Peyer's patch (tissue), 4 donors: ENCODE results near the gene TLN1. TPM values are rescaled to one million over a fixed set of nuclear protein-coding genes. Genes with fewer than 3 reads are reported as not detected.
A peak's percentile ranks its signal among the peaks of the same experiment; 100 is the strongest.

ENCODE experiments used
- DNase-seq, 3 donors: peaks; one replicate each; pipeline ENCODE4 v3.0.0-alpha.2; 2017 to 2019
- H3K27ac ChIP-seq, 4 donors: fragments of 200-600 bp; sonication (generic); one replicate each; pipeline ENCODE4 v1.5.1; 2016 to 2019
- H3K27me3 ChIP-seq, 2 donors: fragments of 200-600 bp; sonication (generic); one replicate each; pipeline ENCODE4 v1.5.1; 2019
- H3K36me3 ChIP-seq, 3 donors: fragments of 200-600 bp; sonication (generic); one replicate each; pipeline ENCODE4 v1.5.1; 2016 to 2019
- H3K4me1 ChIP-seq, 4 donors: fragments of 200-600 bp; sonication (generic); one replicate each; pipeline ENCODE4 v1.5.1; 2016 to 2019
- H3K4me3 ChIP-seq, 4 donors: fragments of 200-600 bp; sonication (generic); 1 replicate in 3 of 4; 2 replicates in 1 of 4; pipeline ENCODE4 v1.5.1; 2016 to 2019; ENCODE audit warnings: mild to moderate bottlenecking in 1 of 4
- H3K9me3 ChIP-seq, 4 donors: fragments of 200-600 bp; sonication (generic); one replicate each; pipeline ENCODE4 v1.5.1; 2016 to 2019; ENCODE audit warnings: mild to moderate bottlenecking in 1 of 4
- CTCF ChIP-seq, 6 experiments: fragments of 450-650 bp in 4 of 6; fragments of 200-600 bp in 2 of 6; sonication (generic) in 1 of 6; IDR thresholded peaks; one replicate each; pipeline ENCODE4 v1.5.1; 2017 to 2019; ENCODE audit warnings: antibody characterized with exemption in 6 of 6, mild to moderate bottlenecking in 3 of 6, moderate library complexity in 1 of 6
- POLR2A ChIP-seq, 2 donors: fragments of 450-650 bp; IDR thresholded peaks; one replicate each; pipeline ENCODE4 v1.5.1; 2017; ENCODE audit warnings: antibody characterized with exemption in 2 of 2, mild to moderate bottlenecking in 2 of 2, moderate library complexity in 2 of 2
- total RNA-seq, 4 donors: library from RNA; depleted of rRNA; stranded (reverse); fragments of >200 nt; gene quantifications; one replicate each; pipeline ENCODE4 v1.1.0, GENCODE V29; 2016

The TLN1 gene
- total RNA-seq, 4 donors from 2014 or later = 129 to 262 (median 188) TPM

GRCh38 chr9:35665471-35665818 lies 66.5 kb downstream of the TLN1 start:
- peaks cover 0 to 35% (median 5%) of the 10 kb centered on the region in 4 donors for H3K4me1 ChIP-seq
- peak overlapping the region; percentile 64 to 75 (median 66) for H3K27ac ChIP-seq
- H3K27me3 ChIP-seq = no peaks in the 10 kb centered on the region
- TF ChIP-seq POLR2A (IDR thresholded peaks at IDR 0.05) (no peak), CTCF (IDR thresholded peaks at IDR 0.05) (no peak)
- peak overlapping the region; percentile 43 to 62 (median 58) for H3K4me3 ChIP-seq
- DNase-seq = no peak
- no peaks in the 10 kb centered on the region for H3K9me3 ChIP-seq
- peaks cover 0 to 4% (median 0%) of the 10 kb centered on the region in 3 donors for H3K36me3 ChIP-seq

DNA sequence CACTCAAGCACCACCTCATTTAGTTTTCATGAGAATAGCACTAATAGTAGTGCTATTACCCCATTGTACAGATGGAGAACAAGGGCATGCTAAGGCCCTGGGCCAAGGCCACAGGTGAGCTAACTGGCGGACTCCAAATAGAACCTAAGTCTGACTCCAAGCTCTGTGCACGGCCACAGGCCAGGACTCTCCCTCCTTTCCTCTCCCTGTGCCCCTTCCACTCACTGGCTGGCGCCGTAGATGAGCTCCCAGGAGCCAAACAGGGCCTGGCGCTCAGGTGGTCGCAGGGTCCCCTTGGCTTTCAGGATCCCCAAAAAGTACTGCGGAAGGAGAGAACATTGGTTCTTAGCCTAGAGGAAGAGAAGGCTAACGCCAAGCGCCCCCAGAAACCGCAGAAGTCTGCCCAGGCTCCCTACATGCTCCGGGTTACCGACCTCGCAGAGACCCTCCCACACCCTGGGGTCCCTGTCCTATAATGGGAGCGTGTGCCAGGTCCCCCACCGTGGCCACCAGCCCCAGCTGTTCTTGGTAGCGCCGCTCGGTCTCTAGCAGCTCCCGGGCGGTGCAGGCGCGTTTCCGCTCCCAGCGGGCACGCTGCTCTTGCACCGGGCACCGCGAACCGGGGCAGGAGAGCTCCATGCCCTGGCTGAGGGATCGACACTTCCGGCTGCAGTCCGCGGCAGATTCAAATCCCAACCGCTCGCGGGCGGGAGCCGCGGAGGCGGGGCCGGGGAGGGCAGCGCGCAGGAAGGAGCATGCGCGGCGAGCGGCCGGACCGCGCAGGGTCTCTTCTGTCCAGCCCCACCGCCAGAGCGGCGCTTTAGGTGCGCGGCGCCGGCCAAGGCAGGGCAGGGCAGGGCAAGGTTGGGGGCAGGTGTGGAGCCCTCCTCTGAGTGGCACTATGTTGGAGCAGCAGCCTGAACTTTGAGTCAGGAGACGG lies 67.2 kb downstream of the TLN1 start, which contains the start of gene ARHGEF39:
ARHGEF39 (minus strand) TSS at position 665 of the 940 bp plus-strand sequence; CDS start at position 639, 26 bp downstream.
- TF ChIP-seq POLR2A (IDR thresholded peaks at IDR 0.05) = peak in 1 of 2 donors; percentile 27
- peak in 1 of 6 experiments; percentile 26 for TF ChIP-seq CTCF (IDR thresholded peaks at IDR 0.05)
- Histone ChIP-seq H3K4me3 (peak within 1 kb of the TSS; percentile 43 to 62 (median 58)), H3K27me3 (no peaks in the 10 kb centered on the region), H3K4me1 (peaks cover 0 to 33% (median 5%) of the 10 kb centered on the region in 4 donors), H3K36me3 (peaks cover 0 to 6% (median 0%) of the 10 kb centered on the region in 3 donors), H3K9me3 (no peaks in the 10 kb centered on the region), H3K27ac (peak within 1 kb of the TSS; percentile 64 to 75 (median 66))
- peak; percentile 64 to 91 (median 90) for DNase-seq

DNA sequence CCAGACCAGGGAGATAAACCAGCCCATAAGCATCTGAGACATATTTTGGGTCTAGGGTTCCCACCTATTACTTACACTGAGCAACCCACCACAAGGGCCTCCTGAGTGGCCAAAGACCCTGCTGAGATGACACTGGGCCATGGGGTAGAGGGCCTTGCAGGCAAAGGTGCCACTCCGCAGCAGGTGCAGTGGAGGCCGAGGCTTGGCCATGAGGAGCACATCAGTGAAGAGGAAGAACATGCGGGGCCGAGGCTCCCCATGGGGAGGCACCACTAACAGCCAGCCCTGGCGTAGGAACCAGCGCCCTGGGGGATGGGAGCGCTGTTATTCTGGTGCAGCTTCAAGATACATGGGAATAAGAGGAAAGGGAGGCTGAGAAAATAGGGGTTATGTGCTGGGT lies 69.6 kb downstream of the TLN1 start:
- DNase-seq = no peak
- Histone ChIP-seq H3K4me3 (no peak overlapping the region), H3K9me3 (no peaks in the 10 kb centered on the region), H3K27me3 (no peaks in the 10 kb centered on the region), H3K36me3 (peaks cover 0 to 6% (median 0%) of the 10 kb centered on the region in 3 donors), H3K4me1 (peaks cover 0 to 39% (median 7%) of the 10 kb centered on the region in 4 donors), H3K27ac (peak overlapping the region; percentile 26 to 99 (median 76))
- TF ChIP-seq CTCF (IDR thresholded peaks at IDR 0.05) = no peak
- TF ChIP-seq POLR2A (IDR thresholded peaks at IDR 0.05) = no peak

DNA sequence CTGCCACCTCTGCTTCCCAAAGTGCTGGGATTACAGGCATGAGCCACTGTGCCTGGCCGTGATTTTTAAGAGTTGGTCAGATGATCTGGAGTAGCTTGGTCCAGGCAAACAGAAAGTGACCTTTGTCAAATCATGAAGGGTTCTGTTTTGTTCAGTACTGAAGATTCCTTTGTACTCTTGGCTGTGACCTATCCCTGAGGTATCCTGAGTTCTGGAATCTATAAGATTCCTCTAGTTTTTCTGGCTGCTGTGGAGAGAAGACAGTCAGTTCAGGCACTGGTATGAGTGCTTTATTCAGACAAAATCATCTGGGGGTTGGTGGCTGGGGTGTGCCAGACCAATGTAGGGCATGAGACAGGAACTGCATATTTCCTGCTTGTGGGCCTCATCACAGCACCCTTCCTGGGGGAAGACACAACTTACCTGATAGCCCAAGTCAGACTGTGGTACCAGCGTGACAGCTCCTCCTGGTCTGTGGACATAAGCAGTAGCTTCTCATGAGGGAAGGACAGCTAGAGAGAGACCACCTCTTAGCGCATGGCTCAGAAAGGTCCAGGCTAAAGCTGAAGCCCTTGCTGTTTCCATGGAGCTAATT lies 70.1 kb downstream of the TLN1 start:
- Histone ChIP-seq H3K27ac (peak overlapping the region; percentile 26 to 99 (median 76)), H3K36me3 (peaks cover 0 to 6% (median 0%) of the 10 kb centered on the region in 3 donors), H3K4me3 (no peak overlapping the region), H3K27me3 (no peaks in the 10 kb centered on the region), H3K9me3 (no peaks in the 10 kb centered on the region), H3K4me1 (peaks cover 0 to 39% (median 9%) of the 10 kb centered on the region in 4 donors)
- TF ChIP-seq POLR2A (IDR thresholded peaks at IDR 0.05) = no peak
- TF ChIP-seq CTCF (IDR thresholded peaks at IDR 0.05) = no peak
- peak in 1 of 3 donors; percentile 48 for DNase-seq

DNA sequence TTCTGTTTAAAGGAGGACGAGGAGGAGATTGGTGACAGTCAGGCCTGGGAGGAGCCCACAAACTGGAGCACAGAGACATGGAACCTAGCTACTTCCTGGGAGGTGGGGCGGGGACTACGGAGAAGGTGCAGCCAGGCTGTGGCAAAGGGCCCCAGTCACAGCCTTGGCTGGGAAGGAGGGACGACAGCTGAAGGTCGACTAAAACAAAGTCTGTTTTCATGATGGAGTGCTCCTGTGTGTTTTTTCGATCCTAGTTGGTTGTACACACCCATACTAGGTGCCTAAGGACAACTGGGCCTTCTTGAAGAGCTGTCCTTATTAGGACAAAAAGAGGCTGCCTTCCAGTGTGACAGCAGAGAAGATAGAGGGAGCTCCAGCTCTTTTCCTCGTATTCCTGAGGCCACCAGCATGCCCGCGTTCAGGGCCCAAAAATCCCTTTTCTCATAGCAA lies 71.0 kb downstream of the TLN1 start:
- H3K27ac ChIP-seq = peak overlapping the region; percentile 26 to 99 (median 94)
- TF ChIP-seq POLR2A (IDR thresholded peaks at IDR 0.05) (peak in 1 of 2 donors; percentile 41), CTCF (IDR thresholded peaks at IDR 0.05) (peak in 3 of 6 experiments; percentile 55 to 73 (median 61))
- H3K4me1 ChIP-seq = peaks cover 0 to 39% (median 9%) of the 10 kb centered on the region in 4 donors
- peak in 2 of 3 donors; percentile 75 to 77 for DNase-seq
- H3K4me3 ChIP-seq = no peak overlapping the region
- peaks cover 0 to 6% (median 0%) of the 10 kb centered on the region in 3 donors for H3K36me3 ChIP-seq
- H3K27me3 ChIP-seq = no peaks in the 10 kb centered on the region
- H3K9me3 ChIP-seq = no peaks in the 10 kb centered on the region
